ENCODE measurements around the gene SULT1E1. TPM values are rescaled to one million over a fixed set of nuclear protein-coding genes. Genes with fewer than 3 reads are reported as not detected.

SULT1E1 gene
- total RNA-seq, 1 donor from 2014 or later = not detected

DNA sequence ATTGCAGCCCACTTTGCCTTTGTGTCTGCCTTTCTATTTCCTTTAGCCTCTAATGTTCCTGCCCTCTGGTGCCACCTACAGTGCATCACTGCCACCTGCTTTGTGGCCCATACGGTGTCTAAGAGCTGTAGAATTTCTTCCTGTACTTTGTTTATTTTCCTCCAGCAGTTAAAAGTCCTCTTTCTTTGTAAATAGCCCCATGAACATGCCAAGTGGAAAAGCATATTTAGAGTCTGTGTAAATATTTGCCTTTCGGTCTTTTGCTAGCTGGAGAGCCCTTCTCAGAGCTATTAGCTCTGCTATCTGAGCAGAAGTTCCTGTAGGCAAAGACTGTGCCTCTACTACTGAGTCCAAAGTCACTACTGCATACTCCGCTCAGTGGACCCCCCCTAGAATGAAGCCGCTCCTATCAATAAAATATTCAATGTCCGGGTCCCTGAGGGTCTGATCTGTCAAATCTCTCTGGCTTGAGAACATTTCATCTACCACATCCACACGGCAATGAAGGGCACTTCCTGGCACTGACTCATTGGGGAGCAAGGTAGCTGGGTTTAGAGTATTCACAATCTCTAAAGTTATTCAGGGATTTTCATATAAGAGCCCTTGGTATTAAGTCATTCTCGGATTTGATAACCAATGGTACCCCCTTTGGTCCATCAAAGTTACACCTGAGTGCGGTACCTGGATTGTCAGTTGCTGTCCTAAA lies 36.3 kb downstream of the SULT1E1 start:
- H3K4me3 Mint-ChIP-seq (ENCODE audit: unreplicated experiment) = no peak overlapping the region
- H3K27ac Mint-ChIP-seq (ENCODE audit: unreplicated experiment) = no peak overlapping the region
- H3K9me3 Mint-ChIP-seq (ENCODE audit: unreplicated experiment) = no peaks in the 10 kb centered on the region
- DNase-seq (ENCODE audit: low spot score) = no peak
- no peaks in the 10 kb centered on the region for H3K27me3 Mint-ChIP-seq (ENCODE audit: unreplicated experiment)
- no peaks in the 10 kb centered on the region for H3K4me1 Mint-ChIP-seq (ENCODE audit: unreplicated experiment)
- H3K36me3 Mint-ChIP-seq (ENCODE audit: low read depth, unreplicated experiment) = no peaks in the 10 kb centered on the region
- TF ChIP-seq, protein P1, sequence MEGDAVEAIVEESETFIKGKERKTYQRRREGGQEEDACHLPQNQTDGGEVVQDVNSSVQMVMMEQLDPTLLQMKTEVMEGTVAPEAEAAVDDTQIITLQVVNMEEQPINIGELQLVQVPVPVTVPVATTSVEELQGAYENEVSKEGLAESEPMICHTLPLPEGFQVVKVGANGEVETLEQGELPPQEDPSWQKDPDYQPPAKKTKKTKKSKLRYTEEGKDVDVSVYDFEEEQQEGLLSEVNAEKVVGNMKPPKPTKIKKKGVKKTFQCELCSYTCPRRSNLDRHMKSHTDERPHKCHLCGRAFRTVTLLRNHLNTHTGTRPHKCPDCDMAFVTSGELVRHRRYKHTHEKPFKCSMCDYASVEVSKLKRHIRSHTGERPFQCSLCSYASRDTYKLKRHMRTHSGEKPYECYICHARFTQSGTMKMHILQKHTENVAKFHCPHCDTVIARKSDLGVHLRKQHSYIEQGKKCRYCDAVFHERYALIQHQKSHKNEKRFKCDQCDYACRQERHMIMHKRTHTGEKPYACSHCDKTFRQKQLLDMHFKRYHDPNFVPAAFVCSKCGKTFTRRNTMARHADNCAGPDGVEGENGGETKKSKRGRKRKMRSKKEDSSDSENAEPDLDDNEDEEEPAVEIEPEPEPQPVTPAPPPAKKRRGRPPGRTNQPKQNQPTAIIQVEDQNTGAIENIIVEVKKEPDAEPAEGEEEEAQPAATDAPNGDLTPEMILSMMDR (IDR thresholded peaks at IDR 0.05; ENCODE audit: unreplicated experiment) = no peak

DNA sequence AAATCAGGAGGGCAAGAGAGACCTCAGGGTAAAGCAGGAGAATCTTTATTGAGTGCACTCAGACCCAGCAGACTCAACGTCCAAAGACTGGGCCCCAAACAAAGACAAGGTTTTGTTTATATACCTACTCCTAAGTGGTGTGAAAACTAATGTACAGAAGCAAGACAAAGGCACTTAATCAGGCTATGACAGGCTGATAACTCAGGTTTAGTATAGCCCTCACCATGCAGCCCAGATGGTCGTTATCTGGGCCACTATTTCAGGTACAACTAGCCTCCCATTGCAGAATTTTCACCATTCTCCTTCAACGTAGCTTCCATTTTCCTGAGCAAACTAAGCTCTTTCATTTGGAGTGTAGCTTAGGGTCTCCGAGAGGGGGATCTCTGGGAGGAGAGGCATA lies 36.9 kb downstream of the SULT1E1 start:
- Mint-ChIP-seq H3K4me1 (ENCODE audit: unreplicated experiment) (no peaks in the 10 kb centered on the region), H3K36me3 (ENCODE audit: low read depth, unreplicated experiment) (no peaks in the 10 kb centered on the region), H3K27ac (ENCODE audit: unreplicated experiment) (no peak overlapping the region), H3K4me3 (ENCODE audit: unreplicated experiment) (no peak overlapping the region), H3K9me3 (ENCODE audit: unreplicated experiment) (no peaks in the 10 kb centered on the region), H3K27me3 (ENCODE audit: unreplicated experiment) (no peaks in the 10 kb centered on the region)
- no peak for DNase-seq (ENCODE audit: low spot score)
- TF ChIP-seq, protein P1 (IDR thresholded peaks at IDR 0.05; ENCODE audit: unreplicated experiment) = no peak

DNA sequence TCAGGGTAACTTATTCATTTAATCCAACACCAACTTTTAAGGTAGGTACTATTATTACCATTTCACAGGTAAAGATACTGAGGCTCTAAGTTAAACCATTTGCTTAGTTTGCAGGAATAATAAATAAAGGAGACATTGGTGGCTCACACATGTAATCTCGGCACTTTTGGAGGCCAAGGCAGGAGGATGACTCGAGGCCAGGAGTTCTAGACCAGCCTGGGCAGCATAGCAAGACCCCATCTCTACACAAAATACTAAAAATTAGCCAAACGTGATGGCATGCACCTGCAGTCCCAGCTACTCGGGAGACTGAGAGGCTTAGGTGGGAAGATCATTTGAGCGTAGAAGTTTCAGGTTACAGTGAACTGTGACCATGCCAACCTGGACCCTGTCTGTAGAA lies 37.7 kb downstream of the SULT1E1 start:
- no peaks in the 10 kb centered on the region for H3K27me3 Mint-ChIP-seq (ENCODE audit: unreplicated experiment)
- DNase-seq (ENCODE audit: low spot score) = no peak

GRCh38 chr4:69818060-69818639 lies 41.8 kb downstream of the SULT1E1 start:
- H3K36me3 Mint-ChIP-seq (ENCODE audit: low read depth, unreplicated experiment) = no peaks in the 10 kb centered on the region
- H3K27ac Mint-ChIP-seq (ENCODE audit: unreplicated experiment) = no peak overlapping the region
- DNase-seq (ENCODE audit: low spot score) = no peak
- H3K4me1 Mint-ChIP-seq (ENCODE audit: unreplicated experiment) = no peaks in the 10 kb centered on the region
- H3K4me3 Mint-ChIP-seq (ENCODE audit: unreplicated experiment) = no peak overlapping the region
- TF ChIP-seq, protein P1 (IDR thresholded peaks at IDR 0.05; ENCODE audit: unreplicated experiment) = no peak
- no peaks in the 10 kb centered on the region for H3K27me3 Mint-ChIP-seq (ENCODE audit: unreplicated experiment)
- H3K9me3 Mint-ChIP-seq (ENCODE audit: unreplicated experiment) = no peaks in the 10 kb centered on the region

More for the DNA sequence above, 37.7 kb downstream of the SULT1E1 start:
- Mint-ChIP-seq H3K4me1 (ENCODE audit: unreplicated experiment) (no peaks in the 10 kb centered on the region), H3K4me3 (ENCODE audit: unreplicated experiment) (no peak overlapping the region), H3K27ac (ENCODE audit: unreplicated experiment) (no peak overlapping the region), H3K9me3 (ENCODE audit: unreplicated experiment) (no peaks in the 10 kb centered on the region), H3K36me3 (ENCODE audit: low read depth, unreplicated experiment) (no peaks in the 10 kb centered on the region)
- TF ChIP-seq, protein P1 (IDR thresholded peaks at IDR 0.05; ENCODE audit: unreplicated experiment) = no peak

- H3K4me1 Mint-ChIP-seq (ENCODE audit: unreplicated experiment) = no peaks in the 10 kb centered on the region
- TF ChIP-seq, protein P1 (IDR thresholded peaks at IDR 0.05; ENCODE audit: unreplicated experiment) = no peak
- H3K36me3 Mint-ChIP-seq (ENCODE audit: low read depth, unreplicated experiment) = no peaks in the 10 kb centered on the region
- no peak overlapping the region for H3K4me3 Mint-ChIP-seq (ENCODE audit: unreplicated experiment)
- no peaks in the 10 kb centered on the region for H3K9me3 Mint-ChIP-seq (ENCODE audit: unreplicated experiment)
- H3K27me3 Mint-ChIP-seq (ENCODE audit: unreplicated experiment) = no peaks in the 10 kb centered on the region
- H3K27ac Mint-ChIP-seq (ENCODE audit: unreplicated experiment) = no peak overlapping the region
- no peak for DNase-seq (ENCODE audit: low spot score)
Measured at GRCh38 chr4:69816236-69816635, 43.7 kb downstream of the SULT1E1 start.
